Suppressor macrophage treated with lipopolysaccharide for 4 hours (primary cell): ENCODE data around the gene RBMS1.

Experiments used
- DNase-seq: peaks from one replicate; pipeline ENCODE4 v3.0.0-alpha.2; 2020

The RBMS1 gene

GRCh38 chr2:160294889-160295288, 198.7 kb downstream of the RBMS1 start:
- no peak for DNase-seq

- DNase-seq, result peak; percentile 92
Observed at GRCh38 chr2:160294339-160294803, 199.2 kb downstream of the RBMS1 start.

DNA sequence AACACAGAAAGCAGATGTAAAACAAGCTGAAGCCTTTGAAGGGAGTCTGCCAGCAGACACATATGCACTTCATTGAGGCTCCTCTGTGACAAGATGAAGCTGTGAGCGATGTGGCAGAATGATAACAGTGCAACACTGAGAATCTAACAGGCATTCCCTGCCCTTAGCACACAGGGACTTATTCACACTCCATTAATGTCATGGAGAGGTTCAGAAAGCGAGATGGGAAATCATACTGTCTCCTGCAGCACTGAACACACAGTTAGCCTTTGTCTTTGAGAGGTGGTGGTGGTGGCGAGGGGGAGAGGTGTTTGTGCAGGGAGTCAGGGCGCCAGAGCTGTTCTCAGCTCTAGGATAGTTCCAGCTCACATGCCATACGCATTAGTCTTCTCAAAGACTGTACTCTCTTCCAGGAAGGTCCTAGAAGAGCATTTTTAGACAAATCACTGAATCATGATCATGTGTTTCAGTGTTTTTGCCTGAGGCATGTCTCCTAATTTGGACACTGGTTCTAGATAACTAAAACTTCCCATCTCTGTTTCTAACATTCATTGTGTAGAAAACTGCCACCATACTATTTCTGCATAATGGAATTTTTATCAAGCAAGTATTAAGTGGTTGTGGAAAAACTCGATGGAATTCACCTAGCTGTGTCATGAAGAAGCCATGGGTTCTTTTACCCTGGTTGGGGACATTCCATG, 200.1 kb downstream of the RBMS1 start:
- DNase-seq, result peak; percentile 68

DNA sequence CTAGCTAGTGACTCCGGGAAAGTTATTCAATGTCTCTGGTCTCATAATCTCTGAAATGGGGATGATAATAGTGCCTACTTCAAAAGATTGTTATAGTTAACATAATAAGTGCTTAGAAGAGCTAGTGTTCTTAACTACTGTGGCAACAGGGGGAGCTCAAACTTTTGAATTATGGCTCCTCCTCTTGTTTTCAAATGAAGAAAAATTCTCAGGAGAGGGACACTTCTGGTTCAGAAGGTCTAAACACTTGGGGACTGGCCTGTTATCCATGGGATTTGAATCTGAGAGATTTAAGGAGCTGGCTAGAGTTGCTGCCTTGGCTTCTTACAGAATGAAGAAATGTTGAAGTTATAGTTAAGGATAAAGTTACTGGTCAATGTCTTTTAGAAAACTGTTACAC, 201.4 kb downstream of the RBMS1 start:
- no peak for DNase-seq

- no peak for DNase-seq
Observed at GRCh38 chr2:160291382-160291781, 202.2 kb downstream of the RBMS1 start.

GRCh38 chr2:160290598-160290997, 203.0 kb downstream of the RBMS1 start:
- no peak for DNase-seq

- DNase-seq, result no peak
Observed at GRCh38 chr2:160289831-160290230, 203.8 kb downstream of the RBMS1 start.

GRCh38 chr2:160289126-160289525, 204.5 kb downstream of the RBMS1 start:
- DNase-seq, result peak; percentile 68

DNA sequence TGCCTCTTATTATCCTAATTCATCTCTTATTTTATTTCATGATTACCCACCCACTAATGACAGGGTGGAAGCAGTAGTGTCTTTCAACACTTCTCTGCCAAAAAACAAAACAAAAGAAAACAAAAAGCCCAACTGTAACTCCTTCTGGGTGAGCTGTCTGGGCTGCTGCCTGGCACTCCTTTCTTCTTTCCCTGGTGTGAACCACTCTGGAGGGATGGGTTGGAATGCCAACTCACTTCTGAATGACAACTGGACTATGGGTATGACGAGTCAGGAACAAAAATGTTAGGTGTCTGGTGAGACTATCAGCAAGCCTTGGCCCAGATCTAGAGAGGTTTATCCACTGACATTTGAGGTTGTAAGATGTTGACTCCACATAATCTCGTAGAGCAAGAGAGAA, 205.3 kb downstream of the RBMS1 start:
- DNase-seq, result no peak

- DNase-seq, result no peak
Observed at GRCh38 chr2:160287476-160287875, 206.1 kb downstream of the RBMS1 start.

- no peak for DNase-seq
Observed at GRCh38 chr2:160286551-160286950, 207.1 kb downstream of the RBMS1 start.

- DNase-seq, result no peak
Observed at GRCh38 chr2:160283675-160284074, 209.9 kb downstream of the RBMS1 start.

- no peak for DNase-seq
Observed at GRCh38 chr2:160282063-160282580, 211.5 kb downstream of the RBMS1 start.

DNA sequence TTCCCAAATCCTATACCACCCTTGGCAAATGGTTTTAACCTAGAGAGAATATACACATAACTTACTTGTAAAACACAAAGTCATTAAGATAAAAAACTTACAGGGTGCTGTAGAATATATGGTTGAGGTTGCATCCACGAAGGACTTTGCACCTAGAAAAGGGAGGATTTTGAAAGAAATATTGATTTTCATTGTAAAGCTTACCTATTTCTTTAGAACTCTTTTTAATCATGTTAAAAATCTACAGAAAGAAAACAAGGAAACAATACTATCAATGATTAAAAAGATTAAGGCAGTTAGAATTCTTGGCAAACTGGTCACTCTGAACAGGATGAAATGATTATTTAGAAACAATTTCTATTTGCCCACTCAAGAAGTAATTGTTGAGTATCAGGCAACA, 212.4 kb downstream of the RBMS1 start:
- no peak for DNase-seq

DNA sequence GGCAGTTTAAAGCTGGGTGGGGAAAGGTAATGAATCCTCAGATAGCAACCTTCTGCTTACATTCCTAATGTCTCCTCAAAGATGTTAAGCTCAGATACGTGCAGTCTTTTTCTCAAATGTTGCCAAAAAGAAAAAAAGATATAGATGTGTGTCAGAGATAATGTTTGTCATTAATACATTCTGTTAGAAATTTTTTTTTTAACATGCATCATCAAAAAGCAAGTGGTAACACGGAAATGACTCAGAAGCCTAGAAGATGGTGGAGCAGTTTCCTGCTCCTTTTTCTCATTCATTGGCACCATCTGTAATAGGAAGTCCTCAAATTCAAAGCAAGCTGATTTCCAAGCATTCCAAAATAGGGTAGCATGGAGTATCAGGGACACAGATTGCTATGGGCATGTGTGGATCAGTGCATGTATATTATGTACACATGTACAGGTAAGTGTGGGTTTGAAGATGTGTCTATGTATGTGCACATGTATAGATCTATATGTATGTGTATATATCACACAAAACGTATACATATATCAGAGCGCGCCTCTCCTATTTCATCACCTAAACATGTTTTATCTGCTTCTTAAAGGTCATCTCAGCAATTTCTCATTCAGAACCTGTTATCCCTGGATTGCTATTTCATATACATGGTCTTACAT, 213.7 kb downstream of the RBMS1 start:
- no peak for DNase-seq

- DNase-seq, result no peak
Observed at GRCh38 chr2:160278879-160279177, 214.8 kb downstream of the RBMS1 start.

GRCh38 chr2:160278101-160278878, 215.3 kb downstream of the RBMS1 start:
- no peak for DNase-seq

- no peak for DNase-seq
Observed at GRCh38 chr2:160277151-160277550, 216.5 kb downstream of the RBMS1 start.

GRCh38 chr2:160275656-160276055, 218.0 kb downstream of the RBMS1 start:
- no peak for DNase-seq

DNA sequence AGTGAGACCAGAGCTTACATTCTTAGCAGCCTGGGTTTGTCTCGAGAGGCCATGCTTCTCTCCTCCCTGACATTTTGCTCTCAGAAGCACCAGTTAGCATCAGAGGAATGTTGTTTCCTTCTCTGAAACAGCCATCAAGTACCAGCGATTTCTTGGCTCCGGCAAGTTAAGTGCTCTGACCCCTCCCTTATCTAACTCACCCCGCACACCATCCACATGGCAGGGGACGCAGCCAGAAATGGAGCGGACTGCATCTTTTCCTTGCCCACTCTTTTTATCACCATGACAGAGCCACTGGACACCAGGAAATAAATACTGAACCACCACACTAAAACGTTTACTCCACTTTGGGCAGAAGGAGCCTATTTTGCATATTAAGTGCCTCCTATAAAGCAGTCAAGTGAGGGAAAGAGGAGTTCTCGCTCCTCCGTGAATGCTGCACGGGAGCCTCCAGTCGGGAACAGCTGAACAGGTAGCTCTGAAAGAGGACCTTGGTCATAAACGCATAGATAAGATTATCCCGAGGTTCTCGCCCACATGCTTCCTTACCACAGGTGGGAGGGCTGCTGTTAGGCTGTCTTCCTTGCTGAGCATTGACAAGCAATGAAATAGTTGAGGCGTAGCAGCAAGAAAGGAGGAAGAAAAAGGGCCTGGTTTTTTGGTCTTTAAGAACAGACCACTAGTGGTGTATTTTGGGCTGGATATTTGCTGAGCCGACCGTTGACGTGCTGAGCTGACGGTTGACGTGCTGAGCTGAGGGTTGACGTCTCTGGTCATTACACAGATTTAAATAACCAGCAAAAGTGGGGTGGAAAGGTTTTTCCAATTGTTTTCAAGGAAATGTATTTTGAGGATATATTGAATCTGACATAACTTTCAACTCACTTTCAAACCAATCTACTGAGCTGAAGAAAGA, 222.2 kb downstream of the RBMS1 start:
- DNase-seq, result no peak

GRCh38 chr2:160270571-160271113, 223.0 kb downstream of the RBMS1 start:
- DNase-seq, result no peak

- peak; percentile 70 for DNase-seq
Observed at GRCh38 chr2:160269803-160270570, 223.6 kb downstream of the RBMS1 start.
